Amniotic epithelial cell (primary cell): Measurements from ENCODE around the gene HPCAL1.

Experiments used
- DNase-seq: peaks from one replicate; pipeline ENCODE4 v3.0.0-alpha.2; 2010; ENCODE audit warnings: low read depth

Gene HPCAL1

GRCh38 chr2:10323535-10323934 is 20.8 kb downstream of the HPCAL1 start:
- no peak for DNase-seq

- peak; percentile 41 for DNase-seq
Observed at GRCh38 chr2:10324095-10324832, 21.6 kb downstream of the HPCAL1 start.

GRCh38 chr2:10325278-10326145 is 22.8 kb downstream of the HPCAL1 start:
- DNase-seq = no peak

- no peak for DNase-seq
Observed at GRCh38 chr2:10326151-10326616, 23.5 kb downstream of the HPCAL1 start.

GRCh38 chr2:10326707-10327594 is 24.2 kb downstream of the HPCAL1 start:
- no peak for DNase-seq

GRCh38 chr2:10327896-10328669 is 25.4 kb downstream of the HPCAL1 start:
- DNase-seq = no peak

- no peak for DNase-seq
Observed at GRCh38 chr2:10328670-10329579, 26.2 kb downstream of the HPCAL1 start.

- DNase-seq = no peak
Observed at GRCh38 chr2:10329580-10329879, 26.8 kb downstream of the HPCAL1 start.

GRCh38 chr2:10329880-10330699 is 27.4 kb downstream of the HPCAL1 start:
- peak; percentile 47 for DNase-seq

GRCh38 chr2:10330700-10331026 is 28.0 kb downstream of the HPCAL1 start:
- DNase-seq = no peak

- peak; percentile 21 for DNase-seq
Observed at GRCh38 chr2:10331027-10331701, 28.5 kb downstream of the HPCAL1 start.

GRCh38 chr2:10331702-10332401 is 29.1 kb downstream of the HPCAL1 start:
- DNase-seq = no peak

GRCh38 chr2:10332402-10333246 is 29.9 kb downstream of the HPCAL1 start:
- no peak for DNase-seq

- no peak for DNase-seq
Observed at GRCh38 chr2:10333247-10333613, 30.5 kb downstream of the HPCAL1 start.

- no peak for DNase-seq
Observed at GRCh38 chr2:10333966-10334365, 31.3 kb downstream of the HPCAL1 start.

GRCh38 chr2:10335046-10335840 is 32.5 kb downstream of the HPCAL1 start:
- no peak for DNase-seq

GRCh38 chr2:10336283-10336682 is 33.6 kb downstream of the HPCAL1 start:
- no peak for DNase-seq
